Gastrocnemius medialis (tissue), 4 donors: Measurements from ENCODE around the gene MYO3B.

Experiments
- POLR2A ChIP-seq, 2 donors: fragments of 450-650 bp; IDR thresholded peaks; one replicate each; pipeline ENCODE4 v1.6.1; 2017; ENCODE audit warnings: antibody characterized with exemption in 2 of 2, mild to moderate bottlenecking in 2 of 2, moderate library complexity in 2 of 2
- TF ChIP-seq, protein P1 (sequence below), 5 experiments: fragments of 450-650 bp in 3 of 5; fragments of 200-600 bp in 2 of 5; sonication (generic) in 2 of 5; IDR thresholded peaks in 4 of 5; conservative IDR thresholded peaks in 1 of 5; 1 replicate in 4 of 5; 2 replicates in 1 of 5; pipeline ENCODE4 v1.5.1; 2016 to 2019; ENCODE audit warnings: antibody characterized with exemption in 5 of 5, mild to moderate bottlenecking in 3 of 5, moderate library complexity in 3 of 5

GRCh38 chr2:170238776-170239175 lies 60.8 kb downstream of the MYO3B start:
- no peak for TF ChIP-seq POLR2A (IDR thresholded peaks at IDR 0.05)
- TF ChIP-seq, protein P1, sequence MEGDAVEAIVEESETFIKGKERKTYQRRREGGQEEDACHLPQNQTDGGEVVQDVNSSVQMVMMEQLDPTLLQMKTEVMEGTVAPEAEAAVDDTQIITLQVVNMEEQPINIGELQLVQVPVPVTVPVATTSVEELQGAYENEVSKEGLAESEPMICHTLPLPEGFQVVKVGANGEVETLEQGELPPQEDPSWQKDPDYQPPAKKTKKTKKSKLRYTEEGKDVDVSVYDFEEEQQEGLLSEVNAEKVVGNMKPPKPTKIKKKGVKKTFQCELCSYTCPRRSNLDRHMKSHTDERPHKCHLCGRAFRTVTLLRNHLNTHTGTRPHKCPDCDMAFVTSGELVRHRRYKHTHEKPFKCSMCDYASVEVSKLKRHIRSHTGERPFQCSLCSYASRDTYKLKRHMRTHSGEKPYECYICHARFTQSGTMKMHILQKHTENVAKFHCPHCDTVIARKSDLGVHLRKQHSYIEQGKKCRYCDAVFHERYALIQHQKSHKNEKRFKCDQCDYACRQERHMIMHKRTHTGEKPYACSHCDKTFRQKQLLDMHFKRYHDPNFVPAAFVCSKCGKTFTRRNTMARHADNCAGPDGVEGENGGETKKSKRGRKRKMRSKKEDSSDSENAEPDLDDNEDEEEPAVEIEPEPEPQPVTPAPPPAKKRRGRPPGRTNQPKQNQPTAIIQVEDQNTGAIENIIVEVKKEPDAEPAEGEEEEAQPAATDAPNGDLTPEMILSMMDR (IDR thresholded peaks at IDR 0.05 in 4 of 5, conservative IDR thresholded peaks at IDR 0.05 in 1 of 5) = no peak
